COLO829 (cell line): ENCODE data around the gene ZSCAN9.

Experiments used
- DNase-seq: peaks from one replicate; pipeline ENCODE4 v3.0.0; 2012; ENCODE audit warnings: low spot score

ZSCAN9 gene

GRCh38 chr6:28220257-28221133 lies 4.6 kb upstream of the ZSCAN9 start:
- DNase-seq = peak; percentile 14

- DNase-seq = no peak
Measured at GRCh38 chr6:28224131-28225055, 682 bp upstream of the ZSCAN9 start.

GRCh38 chr6:28226460-28226859 lies 1.4 kb downstream of the ZSCAN9 start:
- no peak for DNase-seq

GRCh38 chr6:28232785-28233184 lies 7.7 kb downstream of the ZSCAN9 start:
- DNase-seq = no peak

GRCh38 chr6:28235912-28236452 lies 10.9 kb downstream of the ZSCAN9 start:
- no peak for DNase-seq

- no peak for DNase-seq
Measured at GRCh38 chr6:28239636-28240035, 14.6 kb downstream of the ZSCAN9 start.

GRCh38 chr6:28240471-28240870 lies 15.4 kb downstream of the ZSCAN9 start:
- DNase-seq = no peak

- no peak for DNase-seq
Measured at GRCh38 chr6:28243946-28244345, 18.9 kb downstream of the ZSCAN9 start.

- no peak for DNase-seq
Measured at GRCh38 chr6:28245206-28245941, 20.3 kb downstream of the ZSCAN9 start.

- DNase-seq = no peak
Measured at GRCh38 chr6:28248916-28249315, 23.8 kb downstream of the ZSCAN9 start.

- DNase-seq = no peak
Measured at GRCh38 chr6:28250747-28251146, 25.7 kb downstream of the ZSCAN9 start.

- DNase-seq = no peak
Measured at GRCh38 chr6:28251661-28252008, 26.6 kb downstream of the ZSCAN9 start.

GRCh38 chr6:28252009-28252975 lies 27.2 kb downstream of the ZSCAN9 start, which contains the start of gene ZKSCAN4:
Gene ZKSCAN4, minus strand, starts transcription at chr6:28252269. Its CDS starts 289 bp downstream, at chr6:28251980.
- peak; percentile 90 for DNase-seq

GRCh38 chr6:28254121-28254519 lies 29.0 kb downstream of the ZSCAN9 start:
- no peak for DNase-seq

- no peak for DNase-seq
Measured at GRCh38 chr6:28257042-28257441, 32.0 kb downstream of the ZSCAN9 start.

- no peak for DNase-seq
Measured at GRCh38 chr6:28258877-28259777, 34.1 kb downstream of the ZSCAN9 start, which contains the start of gene NKAPL. Gene NKAPL, plus strand, starts transcription at chr6:28259297. Its CDS starts 75 bp downstream, at chr6:28259372.

GRCh38 chr6:28263922-28264321 lies 38.8 kb downstream of the ZSCAN9 start:
- no peak for DNase-seq

- no peak for DNase-seq
Measured at GRCh38 chr6:28264834-28265401, 39.8 kb downstream of the ZSCAN9 start.

GRCh38 chr6:28266563-28266961 lies 41.5 kb downstream of the ZSCAN9 start:
- DNase-seq = no peak
